NB4 (cell line): ENCODE results near the gene MS4A8.

Source experiments
- CTCF ChIP-seq: IDR thresholded peaks from one replicate; pipeline ENCODE4 v1.5.1; 2012; ENCODE audit warnings: low read depth, low read length
- MAX ChIP-seq: IDR thresholded peaks from 2 replicates; pipeline ENCODE4 v1.6.1; 2011; ENCODE audit warnings: low read depth, low read length
- MYC ChIP-seq: IDR thresholded peaks from 2 replicates; pipeline ENCODE4 v1.6.1; 2011; ENCODE audit warnings: low read depth, low read length
- POLR2A ChIP-seq: IDR thresholded peaks from 2 replicates; pipeline ENCODE4 v1.6.1; 2011; ENCODE audit warnings: mild to moderate bottlenecking; ENCODE audit not compliant: insufficient read length; ENCODE audit errors: extremely low read depth

GRCh38 chr11:60699936-60700335 lies 524 bp downstream of the MS4A8 start:
- no peak for TF ChIP-seq CTCF
- no peak for TF ChIP-seq POLR2A
- TF ChIP-seq MAX, result no peak
- TF ChIP-seq MYC, result no peak
